SK-N-SH (cell line): ENCODE results near the gene EPS8L2. TPM values are rescaled to one million over a fixed set of nuclear protein-coding genes. Genes with fewer than 3 reads are reported as not detected.

ENCODE experiments used
- CTCF ChIA-PET: fragments of 300-600, 350-600 bp; formaldehyde crosslinking; extraction: SDS; loops from one replicate; lab custom pipeline; 2021; lab: Yijun Ruan, JAX
- POLR2A ChIA-PET: fragments of 350-600 bp; sonication (Branson Sonifier 250); formaldehyde crosslinking; extraction: SDS; loops from one replicate; lab custom pipeline; 2020; ENCODE audit warnings: antibody characterized with exemption, inconsistent platforms; lab: Yijun Ruan, JAX
- DNase-seq: peaks from one replicate; pipeline ENCODE4 v3.0.0; 2012
- H2AFZ ChIP-seq: fragments of 200-600 bp; sonication (generic); 2 replicates; pipeline ENCODE4 v1.8.1; 2016; ENCODE audit warnings: antibody characterized with exemption, mild to moderate bottlenecking, low read depth
- H3F3A ChIP-seq: fragments of 200-600 bp; sonication (generic); replicated peaks from 2 replicates; pipeline ENCODE3; 2016; ENCODE audit warnings: antibody characterized with exemption, mild to moderate bottlenecking; ENCODE audit not compliant: insufficient read depth
- H3K27ac ChIP-seq, 2 experiments: fragments of 200-500 bp in 1 of 2; fragments of 200-600 bp in 1 of 2; sonication (Bioruptor generic) in 1 of 2; sonication (generic), shearing (Covaris generic) in 1 of 2; 2 replicates each; pipeline versions ENCODE4 v1.5.1 to v1.6.1; 2014 to 2016; ENCODE audit warnings: low read depth in 2 of 2, inconsistent platforms in 1 of 2, low read length in 1 of 2, mild to moderate bottlenecking in 1 of 2, mixed read lengths in 1 of 2
- H3K27me3 ChIP-seq: fragments of 200-600 bp; sonication (generic), shearing (Covaris generic); 2 replicates; pipeline ENCODE4 v1.6.1; 2016; ENCODE audit warnings: mixed run types; ENCODE audit not compliant: insufficient read depth
- H3K36me3 ChIP-seq, 2 experiments: fragments of 200-500 bp in 1 of 2; fragments of 200-600 bp in 1 of 2; sonication (Bioruptor generic) in 1 of 2; sonication (generic) in 1 of 2; replicated peaks in 1 of 2; 2 replicates each; pipeline versions ENCODE3 to v1.5.1; 2014 to 2016; ENCODE audit warnings: low read length in 1 of 2, mild to moderate bottlenecking in 1 of 2; ENCODE audit not compliant: insufficient read depth in 2 of 2, control insufficient read depth in 1 of 2
- H3K4me1 ChIP-seq, 2 experiments: fragments of 200-500 bp in 1 of 2; fragments of 200-600 bp in 1 of 2; sonication (Bioruptor generic) in 1 of 2; sonication (generic), shearing (Covaris generic) in 1 of 2; 2 replicates each; pipeline versions ENCODE4 v1.5.1 to v1.6.1; 2014 to 2016; ENCODE audit warnings: low read depth in 1 of 2, low read length in 1 of 2, mixed run types in 1 of 2; ENCODE audit not compliant: insufficient read depth in 2 of 2, control insufficient read depth in 1 of 2
- H3K4me2 ChIP-seq: fragments of 200-600 bp; sonication (generic), shearing (Covaris generic); 2 replicates; pipeline ENCODE4 v1.6.1; 2017; ENCODE audit warnings: mixed run types
- H3K4me3 ChIP-seq, 2 experiments: fragments of 200-500 bp in 1 of 2; fragments of 200-600 bp in 1 of 2; sonication (Bioruptor generic) in 1 of 2; sonication (generic), shearing (Covaris generic) in 1 of 2; 2 replicates each; pipeline versions ENCODE4 v1.5.1 to v1.8.1; 2014 to 2016; ENCODE audit warnings: low read depth in 2 of 2, inconsistent platforms in 1 of 2, low read length in 1 of 2, mild to moderate bottlenecking in 1 of 2, mixed read lengths in 1 of 2, moderate library complexity in 1 of 2
- H3K79me2 ChIP-seq: fragments of 200-600 bp; sonication (generic); 2 replicates; pipeline ENCODE4 v1.8.1; 2017; ENCODE audit warnings: mild to moderate bottlenecking; ENCODE audit not compliant: insufficient read depth
- H3K9ac ChIP-seq: fragments of 200-600 bp; sonication (generic); 2 replicates; pipeline ENCODE4 v1.6.1; 2017; ENCODE audit warnings: mixed run types
- H3K9me2 ChIP-seq: fragments of 200-600 bp; sonication (generic); 2 replicates; pipeline ENCODE4 v1.6.1; 2017; ENCODE audit warnings: mixed run types
- H3K9me3 ChIP-seq: fragments of 200-600 bp; sonication (generic); 2 replicates; pipeline ENCODE4 v1.6.1; 2017; ENCODE audit warnings: mixed run types, mild to moderate bottlenecking, moderate library complexity
- H4K20me1 ChIP-seq: fragments of 200-600 bp; sonication (generic); 2 replicates; pipeline ENCODE4 v1.6.1; 2017; ENCODE audit warnings: mild to moderate bottlenecking, mixed run types; ENCODE audit not compliant: insufficient read depth
- CHD2 ChIP-seq: fragments of 150-350 bp; IDR thresholded peaks from 2 replicates; pipeline ENCODE4 v1.6.1; 2018; ENCODE audit warnings: low read length; ENCODE audit not compliant: partially characterized antibody
- EZH2phosphoT487 ChIP-seq: fragments of 200-600 bp; sonication (generic); IDR thresholded peaks from 2 replicates; pipeline ENCODE4 v1.6.1; 2017; ENCODE audit warnings: low read depth, mixed run types, mild to moderate bottlenecking, antibody characterized with exemption, moderate library complexity, borderline replicate concordance
- FOXJ3 ChIP-seq: sonication (generic); formaldehyde crosslinking; IDR thresholded peaks from 2 replicates; pipeline ENCODE4 v1.5.1; 2020; ENCODE audit warnings: mild to moderate bottlenecking, missing genetic modification reagents
- GATA2 ChIP-seq: sonication (generic); formaldehyde crosslinking; IDR thresholded peaks from 2 replicates; pipeline ENCODE4 v1.5.0; 2020; ENCODE audit warnings: mild to moderate bottlenecking, missing genetic modification reagents
- JUND ChIP-seq: IDR thresholded peaks from 2 replicates; pipeline ENCODE4 v1.4.0; 2012
- MEF2A ChIP-seq: IDR thresholded peaks from 2 replicates; pipeline ENCODE4 v1.4.0; 2012; ENCODE audit warnings: low read depth, borderline replicate concordance
- MXI1 ChIP-seq: IDR thresholded peaks from 2 replicates; pipeline ENCODE4 v1.6.1; 2012; ENCODE audit warnings: mild to moderate bottlenecking, low read depth, low read length, improper control_type of control experiment
- NFIC ChIP-seq: IDR thresholded peaks from 2 replicates; pipeline ENCODE4 v1.4.0; 2012; ENCODE audit warnings: borderline replicate concordance
- NRF1 ChIP-seq: IDR thresholded peaks from 2 replicates; pipeline ENCODE4 v1.6.1; 2012; ENCODE audit warnings: low read depth, mild to moderate bottlenecking, low read length
- RXRA ChIP-seq: IDR thresholded peaks from 2 replicates; pipeline ENCODE4 v1.4.0; 2012; ENCODE audit warnings: low read depth, mild to moderate bottlenecking, borderline replicate concordance
- SIN3A ChIP-seq: IDR thresholded peaks from 2 replicates; pipeline ENCODE4 v1.6.1; 2012; ENCODE audit warnings: low read depth, mild to moderate bottlenecking, low read length, moderate library complexity, borderline replicate concordance
- TAF1 ChIP-seq: IDR thresholded peaks from 2 replicates; pipeline ENCODE4 v1.6.1; 2012; ENCODE audit warnings: low read depth, mild to moderate bottlenecking, low read length, moderate library complexity, borderline replicate concordance
- TCF12 ChIP-seq: IDR thresholded peaks from 2 replicates; pipeline ENCODE4 v1.4.0; 2012
- YY1 ChIP-seq: IDR thresholded peaks from 2 replicates; pipeline ENCODE4 v1.4.0; 2012; ENCODE audit warnings: low read depth, mild to moderate bottlenecking
- WGBS: methylation state at CpG from one replicate; pipeline ENCODE4 v1.1.6; 2017; ENCODE audit warnings: low lambda C conversion rate; 5-methylcytosine and 5-hydroxymethylcytosine counted together
- polyA plus RNA-seq, 3 experiments: library from polyadenylated mRNA; depleted of rRNA; stranded (reverse); fragments of >200 nt; gene quantifications; 2 replicates each; pipeline ENCODE4 v1.2.3, GENCODE V29; 2012
- TF ChIP-seq, protein P1 (sequence below): IDR thresholded peaks from 2 replicates; pipeline ENCODE4 v1.4.0; 2012; ENCODE audit warnings: low read depth, borderline replicate concordance
- TF ChIP-seq, protein P2 (sequence below): IDR thresholded peaks from 2 replicates; pipeline ENCODE4 v1.4.0; 2012; ENCODE audit warnings: low read depth

Gene EPS8L2
- polyA plus RNA-seq, 1 of the 3 experiments (the other 2 are of a cell fraction): 0.74 TPM

DNA sequence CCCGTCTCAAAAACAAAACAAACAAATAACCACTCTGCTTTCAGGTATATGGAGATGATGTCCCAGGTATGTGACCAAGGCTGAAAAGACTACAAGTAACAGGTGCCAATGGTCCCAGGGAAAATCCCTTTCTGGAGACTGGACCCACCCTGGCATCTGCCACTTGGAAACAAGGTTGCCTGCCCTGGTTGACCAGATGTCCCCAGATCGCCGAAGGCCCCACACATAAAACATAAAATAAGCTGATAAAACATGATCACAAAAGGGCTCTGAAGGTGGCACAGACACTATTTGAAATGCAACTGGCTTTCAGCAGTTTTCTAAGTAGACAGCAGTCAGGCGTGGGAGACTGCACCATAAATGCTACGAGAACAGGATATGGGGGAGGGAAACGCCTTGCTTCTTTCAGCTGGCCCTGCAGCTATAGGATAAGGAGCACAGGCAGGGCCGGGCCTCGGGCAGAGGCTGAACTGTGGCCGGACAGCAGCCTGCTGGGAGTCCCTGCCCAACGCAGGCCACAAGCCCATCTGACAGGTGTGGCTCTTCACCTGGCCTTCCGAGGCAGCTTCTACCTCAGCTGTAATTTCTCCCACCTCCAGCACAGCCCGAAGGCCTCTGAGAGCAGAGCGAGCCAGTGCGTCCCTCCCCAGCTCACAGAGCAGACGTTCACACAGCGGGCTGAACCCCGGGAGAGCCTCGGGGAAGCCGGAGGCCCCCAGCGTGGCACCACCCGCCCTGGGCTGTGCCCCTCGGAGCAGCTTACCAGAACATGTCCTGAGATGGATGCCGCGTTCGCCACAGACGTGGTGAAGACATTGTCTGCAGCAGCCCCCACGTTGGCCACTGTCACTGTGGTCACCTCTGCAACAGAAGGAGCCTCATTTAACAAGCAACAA, 15.0 kb upstream of the EPS8L2 start:
- H3K4me1 ChIP-seq: peaks cover 13 to 17% of the 10 kb centered on the region in 2 experiments; a peak in 2 of 4 replicates
- no peaks in the 10 kb centered on the region for H3K27me3 ChIP-seq
- DNase-seq: no peak
- ChIA-PET POLR2A (no interaction called here), CTCF (interaction anchor here (1.1 to 11.4 kb wide), 3 partner anchors 16 to 136 kb away, joined by 3 to 122 read pairs (median 3); no protein-coding TSS in a partner anchor)
- 90% methylated on average over 22 of the region's 27 CpGs for WGBS
- peaks cover 11% of the 10 kb centered on the region; the same call in 1 of the 2 replicates for H4K20me1 ChIP-seq
- H3K9me2 ChIP-seq: no peaks in the 10 kb centered on the region
- H3K79me2 ChIP-seq: peaks cover 30% of the 10 kb centered on the region
- no peak overlapping the region for H3K9ac ChIP-seq
- H3K4me2 ChIP-seq: no peak overlapping the region
- H3K9me3 ChIP-seq: no peaks in the 10 kb centered on the region
- no peak overlapping the region for H3K4me3 ChIP-seq
- no peak overlapping the region for H3K27ac ChIP-seq
- H3F3A ChIP-seq: no peaks in the 10 kb centered on the region
- TF ChIP-seq GATA2 (CRISPR knock-in tag) (no peak), YY1 (no peak), NFIC (no peak), CHD2 (no peak), RXRA (no peak), JUND (no peak), TCF12 (no peak), MEF2A (no peak), SIN3A (no peak)
- TF ChIP-seq, protein P1, sequence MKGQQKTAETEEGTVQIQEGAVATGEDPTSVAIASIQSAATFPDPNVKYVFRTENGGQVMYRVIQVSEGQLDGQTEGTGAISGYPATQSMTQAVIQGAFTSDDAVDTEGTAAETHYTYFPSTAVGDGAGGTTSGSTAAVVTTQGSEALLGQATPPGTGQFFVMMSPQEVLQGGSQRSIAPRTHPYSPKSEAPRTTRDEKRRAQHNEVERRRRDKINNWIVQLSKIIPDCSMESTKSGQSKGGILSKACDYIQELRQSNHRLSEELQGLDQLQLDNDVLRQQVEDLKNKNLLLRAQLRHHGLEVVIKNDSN: no peak
- TF ChIP-seq, all 33 proteins: peak for 0
- peaks cover 3 to 22% of the 10 kb centered on the region in 2 experiments for H3K36me3 ChIP-seq
- no peak overlapping the region for H2AFZ ChIP-seq

DNA sequence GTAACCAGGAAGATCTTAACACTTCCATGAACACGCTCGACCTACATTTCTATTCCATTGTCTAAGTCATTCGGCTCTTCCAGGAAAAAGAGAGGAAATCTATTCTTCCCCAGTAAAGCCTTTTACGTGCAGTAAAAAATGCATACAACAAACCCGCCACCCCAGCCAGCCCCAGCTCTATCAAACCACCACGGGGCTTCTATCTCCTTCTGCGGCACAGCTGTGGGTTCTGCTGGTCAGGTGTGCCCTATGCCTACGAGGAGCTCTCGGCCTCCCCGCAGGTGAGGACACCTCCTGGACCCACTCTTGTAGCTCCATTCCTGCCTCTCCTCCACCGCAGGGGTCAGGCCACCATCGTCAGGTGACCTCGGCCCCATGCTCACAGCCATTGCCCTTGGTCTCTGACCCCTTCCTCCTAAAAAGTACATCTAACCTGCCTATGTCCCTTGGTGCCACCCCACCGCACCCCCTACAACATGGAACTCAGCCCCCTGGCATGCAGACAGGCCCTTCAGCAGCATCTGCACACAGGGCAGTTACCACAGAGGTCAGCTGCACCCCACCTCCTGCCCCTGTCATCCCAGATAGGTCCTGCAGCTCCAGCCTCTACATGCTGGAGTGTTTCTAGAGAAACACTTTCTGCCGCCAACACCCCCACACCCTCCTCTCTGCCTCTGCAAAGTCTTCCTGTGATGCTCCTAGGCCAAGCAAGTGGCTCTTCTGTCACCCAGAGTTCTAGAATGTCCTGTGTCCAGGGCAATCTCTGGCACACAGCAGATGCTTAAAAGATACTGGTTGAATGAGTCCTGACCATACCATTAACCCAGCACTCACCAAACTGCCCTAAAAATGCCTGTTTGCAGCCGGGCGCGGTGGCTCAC, 14.1 kb upstream of the EPS8L2 start:
- Histone ChIP-seq H3K79me2 (peaks cover 38% of the 10 kb centered on the region), H4K20me1 (peaks cover 11% of the 10 kb centered on the region), H3K27me3 (no peaks in the 10 kb centered on the region), H3K9me2 (no peaks in the 10 kb centered on the region), H2AFZ (no peak overlapping the region), H3K4me3 (no peak overlapping the region), H3K9ac (no peak overlapping the region), H3K9me3 (no peaks in the 10 kb centered on the region), H3K27ac (no peak overlapping the region), H3K4me2 (no peak overlapping the region), H3K36me3 (peaks cover 3 to 18% of the 10 kb centered on the region in 2 experiments), H3K4me1 (peaks cover 13 to 17% of the 10 kb centered on the region in 2 experiments; a peak in 2 of 4 replicates), H3F3A (no peaks in the 10 kb centered on the region)
- TF ChIP-seq NFIC (no peak), FOXJ3 (CRISPR knock-in tag) (no peak), EZH2phosphoT487 (no peak), MXI1 (no peak), TAF1 (no peak), NRF1 (no peak), MEF2A (no peak)
- TF ChIP-seq, protein P2, sequence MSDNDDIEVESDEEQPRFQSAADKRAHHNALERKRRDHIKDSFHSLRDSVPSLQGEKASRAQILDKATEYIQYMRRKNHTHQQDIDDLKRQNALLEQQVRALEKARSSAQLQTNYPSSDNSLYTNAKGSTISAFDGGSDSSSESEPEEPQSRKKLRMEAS: no peak
- ChIA-PET CTCF (interaction anchor here (1.1 to 11.4 kb wide), 4 partner anchors 17 to 137 kb away, joined by 3 to 122 read pairs (median 3); no protein-coding TSS in a partner anchor), POLR2A (no interaction called here)
- no peak for DNase-seq
- WGBS: 93% methylated on average over 17 of the region's 18 CpGs
